Endodermal cell (in vitro differentiated cells): ENCODE results near the gene NRXN3. TPM values are rescaled to one million over a fixed set of nuclear protein-coding genes. Genes with fewer than 3 reads are reported as not detected.

Experiments used
- DNase-seq: peaks from one replicate; pipeline ENCODE4 v3.0.0-alpha.2; 2017
- H3K27ac ChIP-seq: 2 replicates; pipeline ENCODE4 v1.5.1; 2013; ENCODE audit warnings: mild to moderate bottlenecking, low read depth, low read length, moderate library complexity
- H3K27me3 ChIP-seq: 2 replicates; pipeline ENCODE4 v1.6.1; 2013; ENCODE audit warnings: mild to moderate bottlenecking, low read length, moderate library complexity; ENCODE audit not compliant: insufficient read depth, control insufficient read depth, poor library complexity, severe bottlenecking
- H3K36me3 ChIP-seq: 2 replicates; pipeline ENCODE4 v1.7.0; 2013; ENCODE audit warnings: mild to moderate bottlenecking, low read length, moderate library complexity; ENCODE audit not compliant: control insufficient read depth, insufficient read depth
- H3K4me1 ChIP-seq: one replicate; pipeline ENCODE4 v1.7.0; 2013; ENCODE audit warnings: low read length; ENCODE audit not compliant: control insufficient read depth, insufficient read depth
- H3K4me3 ChIP-seq: 2 replicates; pipeline ENCODE4 v1.5.1; 2013; ENCODE audit warnings: mild to moderate bottlenecking, low read length, moderate library complexity
- H3K9ac ChIP-seq: 2 replicates; pipeline ENCODE4 v1.6.1; 2013; ENCODE audit warnings: mild to moderate bottlenecking, low read length, moderate library complexity; ENCODE audit not compliant: poor library complexity, severe bottlenecking; ENCODE audit errors: extremely low read depth
- H3K9me3 ChIP-seq: 2 replicates; pipeline ENCODE4 v1.6.1; 2013; ENCODE audit warnings: mild to moderate bottlenecking, low read length, moderate library complexity; ENCODE audit not compliant: control insufficient read depth
- H3K27ac Mint-ChIP-seq: 2 replicates; pipeline ENCODE4 v1.8.0; 2020; ENCODE audit warnings: mixed read lengths
- H3K27me3 Mint-ChIP-seq: 2 replicates; pipeline ENCODE4 v1.8.0; 2021; ENCODE audit warnings: mild to moderate bottlenecking, mixed read lengths; ENCODE audit not compliant: insufficient read depth
- H3K36me3 Mint-ChIP-seq: 2 replicates; pipeline ENCODE4 v1.8.0; 2020; ENCODE audit warnings: low read depth, mixed read lengths
- H3K4me1 Mint-ChIP-seq: 2 replicates; pipeline ENCODE4 v1.8.0; 2020; ENCODE audit warnings: mixed read lengths
- H3K4me3 Mint-ChIP-seq: 2 replicates; pipeline ENCODE4 v1.8.0; 2020; ENCODE audit warnings: mild to moderate bottlenecking, moderate library complexity, mixed read lengths
- H3K9me3 Mint-ChIP-seq: 2 replicates; pipeline ENCODE4 v1.8.0; 2020; ENCODE audit warnings: mild to moderate bottlenecking, mixed read lengths
- CTCF ChIP-seq: fragments of 200-600 bp; sonication (generic); conservative IDR thresholded peaks from 2 replicates; pipeline ENCODE4 v1.5.0; 2021; ENCODE audit warnings: antibody characterized with exemption, mild to moderate bottlenecking
- WGBS, 2 experiments: methylation state at CpG; one replicate each; pipeline versions ENCODE4 v1.1.5 to v1.1.7; 2013; ENCODE audit warnings: missing lambda C conversion rate in 2 of 2, mixed read lengths in 1 of 2; ENCODE audit not compliant: insufficient coverage in 1 of 2, insufficient read length in 1 of 2; 5-methylcytosine and 5-hydroxymethylcytosine counted together
- total RNA-seq, 2 donors: library from RNA; stranded (reverse); fragmentation: NEBNext Ultra II Directional in 1 of 2; extraction: Animal tissue kit (Norgen Biotek cat#: 25700) in 1 of 2; gene quantifications; 2 replicates in 1 of 2; 3 replicates in 1 of 2; pipeline ENCODE4 v1.2.1, GENCODE V29; 2021

NRXN3 gene
- total RNA-seq, 2 donors from 2014 or later = 20.9 to 21.4 TPM

- no peaks in the 10 kb centered on the region for H3K36me3 Mint-ChIP-seq
- no peaks in the 10 kb centered on the region for H3K9me3 Mint-ChIP-seq
- 89% methylated on average over 1 of the region's 1 CpG; no CpG with 5 or more reads in 1 of the 2 experiments for WGBS, 2 experiments
- Histone ChIP-seq H3K27ac (no peak overlapping the region), H3K4me3 (no peak overlapping the region), H3K9me3 (no peaks in the 10 kb centered on the region), H3K9ac (no peak overlapping the region), H3K27me3 (no peaks in the 10 kb centered on the region), H3K4me1 (no peaks in the 10 kb centered on the region), H3K36me3 (no peaks in the 10 kb centered on the region)
- no peak for TF ChIP-seq CTCF
- H3K27me3 Mint-ChIP-seq = peaks cover 13% of the 10 kb centered on the region
- H3K4me1 Mint-ChIP-seq = peaks cover 11% of the 10 kb centered on the region
- no peak overlapping the region for H3K27ac Mint-ChIP-seq
- H3K4me3 Mint-ChIP-seq = no peak overlapping the region
- DNase-seq = no peak
Observed at GRCh38 chr14:79117561-79117960, 947.4 kb downstream of the NRXN3 start.

GRCh38 chr14:79118291-79118690, 948.1 kb downstream of the NRXN3 start:
- H3K27ac ChIP-seq = no peak overlapping the region
- no peaks in the 10 kb centered on the region for H3K36me3 ChIP-seq
- Mint-ChIP-seq H3K36me3 (no peaks in the 10 kb centered on the region), H3K27me3 (peaks cover 13% of the 10 kb centered on the region), H3K4me3 (no peak overlapping the region), H3K9me3 (no peaks in the 10 kb centered on the region), H3K4me1 (peaks cover 11% of the 10 kb centered on the region), H3K27ac (no peak overlapping the region)
- no peaks in the 10 kb centered on the region for H3K9me3 ChIP-seq
- no peaks in the 10 kb centered on the region for H3K27me3 ChIP-seq
- no peaks in the 10 kb centered on the region for H3K4me1 ChIP-seq
- H3K4me3 ChIP-seq = no peak overlapping the region
- H3K9ac ChIP-seq = no peak overlapping the region
- 96% methylated on average over 2 of the region's 2 CpGs; no CpG with 5 or more reads in 1 of the 2 experiments for WGBS, 2 experiments
- no peak for TF ChIP-seq CTCF
- DNase-seq = peak; percentile 55

- H3K4me1 Mint-ChIP-seq = peaks cover 10% of the 10 kb centered on the region
- H3K36me3 Mint-ChIP-seq = no peaks in the 10 kb centered on the region
- Histone ChIP-seq H3K4me1 (no peaks in the 10 kb centered on the region), H3K27me3 (no peaks in the 10 kb centered on the region), H3K27ac (no peak overlapping the region), H3K9me3 (peaks cover 15% of the 10 kb centered on the region), H3K4me3 (no peak overlapping the region), H3K9ac (no peak overlapping the region), H3K36me3 (no peaks in the 10 kb centered on the region)
- no peak for TF ChIP-seq CTCF
- no peak for DNase-seq
- H3K9me3 Mint-ChIP-seq = peaks cover 23% of the 10 kb centered on the region
- no peak overlapping the region for H3K27ac Mint-ChIP-seq
- H3K4me3 Mint-ChIP-seq = no peak overlapping the region
- WGBS, 2 experiments = 94 to 100% methylated on average over 2 to 3 of the region's 3 CpGs
- no peaks in the 10 kb centered on the region for H3K27me3 Mint-ChIP-seq
Observed at GRCh38 chr14:79134361-79134760, 964.2 kb downstream of the NRXN3 start.
